IMR-90 (cell line): ENCODE data around the gene DBF4B. TPM values are rescaled to one million over a fixed set of nuclear protein-coding genes. Genes with fewer than 3 reads are reported as not detected.

ENCODE experiments used
- ATAC-seq: fragments of 200-7000 bp; cut with Tn5 transposase; 2 replicates; pipeline ENCODE4 v1.9.1; 2020; ENCODE audit warnings: low read depth, mild to moderate bottlenecking, moderate library complexity
- BruUV-seq: library from RNA; stranded (reverse); fragments of 400-500 nt; replicated peaks from 2 replicates; lab custom pipeline; 2021; lab: Mats Ljungman, UMichigan
- CTCF ChIA-PET: fragments of 300-600 bp; formaldehyde crosslinking; extraction: SDS; loops from one replicate; lab custom pipeline; 2021; ENCODE audit warnings: antibody characterized with exemption; lab: Yijun Ruan, JAX
- POLR2A ChIA-PET: fragments of 300-600 bp; sonication (Branson Sonifier 250); formaldehyde crosslinking; loops from one replicate; lab custom pipeline; 2022; ENCODE audit warnings: antibody characterized with exemption; ENCODE audit not compliant: unreplicated experiment; lab: Charles Lee
- DNase-seq: peaks from one replicate; pipeline ENCODE4 v3.0.0; 2013
- H2AFZ ChIP-seq: replicated peaks from 2 replicates; pipeline ENCODE3; 2013; ENCODE audit warnings: low read length, mild to moderate bottlenecking; ENCODE audit not compliant: poor library complexity
- H2AK5ac ChIP-seq: 2 replicates; pipeline ENCODE4 v1.6.1; 2013; ENCODE audit warnings: low read depth, low read length, inconsistent platforms
- H2AK9ac ChIP-seq: replicated peaks from 2 replicates; pipeline ENCODE3; 2013; ENCODE audit warnings: mild to moderate bottlenecking, low read depth, low read length, moderate library complexity; ENCODE audit not compliant: poor library complexity
- H2BK120ac ChIP-seq: 2 replicates; pipeline ENCODE4 v1.6.1; 2013; ENCODE audit warnings: low read depth, low read length, inconsistent platforms
- H2BK15ac ChIP-seq: 3 replicates; pipeline ENCODE4 v1.6.1; 2013; ENCODE audit warnings: low read depth, low read length, inconsistent platforms
- H2BK20ac ChIP-seq: 2 replicates; pipeline ENCODE4 v1.6.1; 2013; ENCODE audit warnings: low read depth, mild to moderate bottlenecking, inconsistent platforms, low read length, moderate library complexity
- H2BK5ac ChIP-seq: 2 replicates; pipeline ENCODE4 v1.6.1; 2013; ENCODE audit warnings: mild to moderate bottlenecking, low read depth, low read length, inconsistent platforms; ENCODE audit not compliant: poor library complexity, severe bottlenecking
- H3K14ac ChIP-seq: replicated peaks from 2 replicates; pipeline ENCODE4 v1.6.1; 2013; ENCODE audit warnings: low read depth, low read length, inconsistent platforms
- H3K18ac ChIP-seq: 2 replicates; pipeline ENCODE4 v1.6.1; 2013; ENCODE audit warnings: low read depth, low read length, control low read depth
- H3K23ac ChIP-seq: 2 replicates; pipeline ENCODE4 v1.6.1; 2013; ENCODE audit warnings: low read depth, low read length, inconsistent platforms
- H3K27ac ChIP-seq: 2 replicates; pipeline ENCODE4 v1.5.1; 2013; ENCODE audit warnings: mild to moderate bottlenecking, control low read depth, low read length; ENCODE audit not compliant: insufficient read depth
- H3K27me3 ChIP-seq: 2 replicates; pipeline ENCODE4 v1.6.1; 2013; ENCODE audit warnings: low read length; ENCODE audit not compliant: control insufficient read depth, insufficient read depth
- H3K36me3 ChIP-seq: 2 replicates; pipeline ENCODE4 v1.6.1; 2013; ENCODE audit warnings: low read length, mixed read lengths; ENCODE audit not compliant: control insufficient read depth, insufficient read depth
- H3K4ac ChIP-seq: 2 replicates; pipeline ENCODE4 v1.6.1; 2013; ENCODE audit warnings: low read depth, low read length, inconsistent platforms
- H3K4me1 ChIP-seq: 2 replicates; pipeline ENCODE4 v1.6.1; 2013; ENCODE audit warnings: low read length, mixed read lengths; ENCODE audit not compliant: control insufficient read depth, insufficient read depth
- H3K4me2 ChIP-seq: 2 replicates; pipeline ENCODE4 v1.6.1; 2013; ENCODE audit warnings: low read depth, mild to moderate bottlenecking, control low read depth, low read length, moderate library complexity
- H3K4me3 ChIP-seq: 2 replicates; pipeline ENCODE4 v1.5.1; 2013; ENCODE audit warnings: low read depth, mild to moderate bottlenecking, control low read depth, low read length, moderate library complexity; ENCODE audit not compliant: insufficient read depth
- H3K56ac ChIP-seq: 2 replicates; pipeline ENCODE4 v1.6.1; 2013; ENCODE audit warnings: low read length, inconsistent platforms; ENCODE audit not compliant: insufficient read depth; ENCODE audit errors: extremely low read depth
- H3K79me1 ChIP-seq, 2 experiments: 2 replicates each; pipeline ENCODE4 v1.6.1; 2013; ENCODE audit warnings: low read length in 2 of 2, inconsistent platforms in 1 of 2, low read depth in 1 of 2
- H3K9ac ChIP-seq: 2 replicates; pipeline ENCODE4 v1.6.1; 2013; ENCODE audit warnings: low read depth, low read length, control low read depth
- H3K9me1 ChIP-seq: 2 replicates; pipeline ENCODE4 v1.6.1; 2013; ENCODE audit warnings: low read length, inconsistent platforms; ENCODE audit not compliant: insufficient read depth
- H3K9me3 ChIP-seq: 2 replicates; pipeline ENCODE4 v1.6.1; 2013; ENCODE audit warnings: low read length; ENCODE audit not compliant: control insufficient read depth, insufficient read depth
- H4K20me1 ChIP-seq: 2 replicates; pipeline ENCODE4 v1.6.1; 2013; ENCODE audit warnings: low read length, inconsistent platforms; ENCODE audit not compliant: insufficient read depth
- H4K5ac ChIP-seq: 2 replicates; pipeline ENCODE4 v1.6.1; 2013; ENCODE audit warnings: mild to moderate bottlenecking, low read depth, low read length, control low read depth
- H4K8ac ChIP-seq, 2 experiments: 2 replicates each; pipeline ENCODE4 v1.6.1; 2013; ENCODE audit warnings: low read depth in 2 of 2, low read length in 2 of 2, control low read depth in 1 of 2, inconsistent platforms in 1 of 2
- H4K91ac ChIP-seq: 2 replicates; pipeline ENCODE4 v1.6.1; 2013; ENCODE audit warnings: low read depth, low read length, inconsistent platforms; ENCODE audit not compliant: insufficient read depth
- BHLHE40 ChIP-seq: fragments of 150-350 bp; IDR thresholded peaks from 2 replicates; pipeline ENCODE4 v1.6.1; 2016; ENCODE audit warnings: mild to moderate bottlenecking, low read depth, low read length
- CEBPB ChIP-seq: IDR thresholded peaks from 2 replicates; pipeline ENCODE4 v1.6.1; 2012; ENCODE audit warnings: low read depth, low read length, improper control_type of control experiment
- RAD21 ChIP-seq: IDR thresholded peaks from 2 replicates; pipeline ENCODE4 v1.6.1; 2012; ENCODE audit warnings: low read length, improper control_type of control experiment
- RFX5 ChIP-seq: IDR thresholded peaks from 2 replicates; pipeline ENCODE4 v1.8.0; 2012; ENCODE audit warnings: low read depth, mild to moderate bottlenecking, low read length, moderate library complexity
- SMC3 ChIP-seq: fragments of 150-350 bp; IDR thresholded peaks from 2 replicates; pipeline ENCODE4 v1.6.1; 2016; ENCODE audit warnings: low read depth, mild to moderate bottlenecking, antibody characterized with exemption, low read length, moderate library complexity
- WGBS, 2 experiments: methylation state at CpG; one replicate each; pipeline versions ENCODE4 v1.1.5 to v1.1.7; 2013; ENCODE audit warnings: missing lambda C conversion rate in 2 of 2; ENCODE audit not compliant: insufficient read length in 1 of 2; ENCODE audit errors: extremely low coverage in 2 of 2; 5-methylcytosine and 5-hydroxymethylcytosine counted together
- dilution Hi-C: fragments of 300-500 bp; cut with HindIII; formaldehyde crosslinking; loops from one replicate; pipeline ENCODE4 v1.14.3; 2018; ENCODE audit warnings: low sequenced_read_pairs; ENCODE audit not compliant: unreplicated experiment
- in situ Hi-C: fragments of 300-500 bp; cut with MboI; formaldehyde crosslinking; loops from 3 replicates; pipeline ENCODE4 v1.14.3; 2019; ENCODE audit warnings: low sequenced_read_pairs, inconsistent platforms, mixed read lengths
- intact Hi-C: fragments of 100-400 bp; cut with micrococcal nuclease; formaldehyde crosslinking; loops from 2 replicates; pipeline ENCODE4 v1.10.0; 2022
- polyA plus RNA-seq, 3 experiments: library from polyadenylated mRNA; depleted of rRNA; stranded (reverse); fragments of >200 nt; gene quantifications; 2 replicates each; pipeline ENCODE4 v1.2.3, GENCODE V29; 2012; ENCODE audit warnings: low replicate concordance in 1 of 3
- total RNA-seq: library from RNA; depleted of rRNA; stranded (reverse); fragments of >200 nt; gene quantifications from 2 replicates; pipeline ENCODE4 v1.2.3, GENCODE V29; 2012
- TF ChIP-seq, protein P1 (sequence below): fragments of 150-350 bp; IDR thresholded peaks from 2 replicates; pipeline ENCODE4 v1.6.1; 2017; ENCODE audit warnings: mild to moderate bottlenecking, antibody characterized with exemption, low read length, low read depth
- TF ChIP-seq, protein P2 (sequence below): conservative IDR thresholded peaks from 2 replicates; pipeline ENCODE4 v1.5.1; 2012; ENCODE audit warnings: mild to moderate bottlenecking, low read depth, low read length, improper control_type of control experiment

DBF4B gene
- total and polyA plus RNA-seq, 2 of the 4 experiments (the other 2 are of a cell fraction), result 3.6 to 10.2 TPM

DNA sequence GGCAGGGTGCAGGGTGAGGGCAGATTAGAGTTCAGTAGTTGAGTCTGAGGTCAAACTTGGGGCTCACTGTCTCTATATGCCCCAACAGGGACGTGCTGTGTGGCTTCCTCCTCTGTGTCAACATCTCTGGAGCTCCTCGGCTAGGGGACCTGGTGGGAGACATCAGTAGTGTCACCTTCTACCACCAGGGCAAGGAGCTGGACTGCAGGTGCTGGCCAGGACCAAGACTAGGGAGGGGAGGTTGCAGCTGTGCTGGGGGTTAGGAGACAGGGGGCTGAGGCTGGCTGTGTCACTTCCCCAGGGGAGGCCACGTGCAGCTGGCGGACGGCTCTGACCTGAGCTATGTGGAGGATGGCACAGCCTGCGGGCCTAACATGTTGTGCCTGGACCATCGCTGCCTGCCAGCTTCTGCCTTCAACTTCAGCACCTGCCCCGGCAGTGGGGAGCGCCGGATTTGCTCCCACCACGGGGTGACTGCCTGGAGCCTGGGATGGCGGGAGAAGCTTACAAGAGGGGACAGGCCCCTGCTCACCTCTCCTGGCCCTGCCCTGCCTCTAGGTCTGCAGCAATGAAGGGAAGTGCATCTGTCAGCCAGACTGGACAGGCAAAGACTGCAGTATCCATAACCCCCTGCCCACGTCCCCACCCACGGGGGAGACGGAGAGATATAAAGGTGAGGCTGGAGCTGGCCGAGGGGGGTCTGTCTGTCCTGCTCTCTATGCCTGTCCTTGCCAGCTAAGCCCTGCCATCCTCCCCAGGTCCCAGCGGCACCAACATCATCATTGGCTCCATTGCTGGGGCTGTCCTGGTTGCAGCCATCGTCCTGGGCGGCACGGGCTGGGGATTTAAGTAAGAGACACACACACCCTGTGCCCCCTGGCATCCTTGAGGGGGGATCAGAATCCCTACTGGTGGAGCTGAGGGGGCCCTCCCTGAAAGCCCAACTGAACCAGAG lies 69.2 kb downstream of the DBF4B start:
- Histone ChIP-seq H3K9me1 (no peaks in the 10 kb centered on the region), H3K9me3 (no peaks in the 10 kb centered on the region), H3K4me1 (peaks cover 3% of the 10 kb centered on the region; the same call in 1 of the 2 replicates), H4K5ac (no peak overlapping the region), H4K8ac (no peak overlapping the region), H3K4me3 (no peak overlapping the region), H4K20me1 (no peaks in the 10 kb centered on the region; the same call in 1 of the 2 replicates), H2AFZ (no peak overlapping the region), H2BK15ac (no peak overlapping the region), H3K27me3 (peaks cover 8% of the 10 kb centered on the region), H3K14ac (no peak overlapping the region), H4K91ac (no peak overlapping the region), H3K4ac (no peak overlapping the region), H3K79me1 (no peaks in the 10 kb centered on the region), H3K4me2 (no peak overlapping the region), H3K9ac (no peak overlapping the region), H3K36me3 (no peaks in the 10 kb centered on the region), H3K23ac (no peak overlapping the region), H2BK20ac (no peak overlapping the region), H2AK5ac (peak overlapping the region; percentile 18; the same call in 1 of the 2 replicates), H2BK120ac (no peak overlapping the region), H2AK9ac (peak overlapping the region; percentile 76), H3K56ac (no peak overlapping the region), H3K27ac (no peak overlapping the region), H3K18ac (no peak overlapping the region), H2BK5ac (no peak overlapping the region)
- ChIA-PET CTCF (interaction anchor here (0.8 to 3.2 kb wide), 4 partner anchors 85 to 101 kb away, joined by 4 to 25 read pairs (median 11); no protein-coding TSS in a partner anchor), POLR2A (no interaction called here)
- no peak for DNase-seq
- ATAC-seq, result no peak
- 91% methylated on average over 8 of the region's 20 CpGs; no CpG with 5 or more reads in 1 of the 2 experiments for WGBS, 2 experiments
- dilution Hi-C loops (no loop called here), in situ Hi-C loops (no loop called here), intact Hi-C loops (loop anchor here (2.0 kb wide), 1 partner anchor 355 kb away; the partner anchor contains the start of gene PLCD3)
- BruUV-seq, result no TSS peak
- TF ChIP-seq, protein P1, sequence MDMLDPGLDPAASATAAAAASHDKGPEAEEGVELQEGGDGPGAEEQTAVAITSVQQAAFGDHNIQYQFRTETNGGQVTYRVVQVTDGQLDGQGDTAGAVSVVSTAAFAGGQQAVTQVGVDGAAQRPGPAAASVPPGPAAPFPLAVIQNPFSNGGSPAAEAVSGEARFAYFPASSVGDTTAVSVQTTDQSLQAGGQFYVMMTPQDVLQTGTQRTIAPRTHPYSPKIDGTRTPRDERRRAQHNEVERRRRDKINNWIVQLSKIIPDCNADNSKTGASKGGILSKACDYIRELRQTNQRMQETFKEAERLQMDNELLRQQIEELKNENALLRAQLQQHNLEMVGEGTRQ, result no peak
- TF ChIP-seq, protein P2, sequence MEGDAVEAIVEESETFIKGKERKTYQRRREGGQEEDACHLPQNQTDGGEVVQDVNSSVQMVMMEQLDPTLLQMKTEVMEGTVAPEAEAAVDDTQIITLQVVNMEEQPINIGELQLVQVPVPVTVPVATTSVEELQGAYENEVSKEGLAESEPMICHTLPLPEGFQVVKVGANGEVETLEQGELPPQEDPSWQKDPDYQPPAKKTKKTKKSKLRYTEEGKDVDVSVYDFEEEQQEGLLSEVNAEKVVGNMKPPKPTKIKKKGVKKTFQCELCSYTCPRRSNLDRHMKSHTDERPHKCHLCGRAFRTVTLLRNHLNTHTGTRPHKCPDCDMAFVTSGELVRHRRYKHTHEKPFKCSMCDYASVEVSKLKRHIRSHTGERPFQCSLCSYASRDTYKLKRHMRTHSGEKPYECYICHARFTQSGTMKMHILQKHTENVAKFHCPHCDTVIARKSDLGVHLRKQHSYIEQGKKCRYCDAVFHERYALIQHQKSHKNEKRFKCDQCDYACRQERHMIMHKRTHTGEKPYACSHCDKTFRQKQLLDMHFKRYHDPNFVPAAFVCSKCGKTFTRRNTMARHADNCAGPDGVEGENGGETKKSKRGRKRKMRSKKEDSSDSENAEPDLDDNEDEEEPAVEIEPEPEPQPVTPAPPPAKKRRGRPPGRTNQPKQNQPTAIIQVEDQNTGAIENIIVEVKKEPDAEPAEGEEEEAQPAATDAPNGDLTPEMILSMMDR, result no peak
- TF ChIP-seq RFX5 (no peak), CEBPB (no peak), RAD21 (no peak), BHLHE40 (no peak), SMC3 (no peak)
